Measurements from ENCODE around the gene BEST4.

- TF ChIP-seq CTCF (IDR thresholded peaks at IDR 0.05) (no peak), EP300 (IDR thresholded peaks at IDR 0.05) (no peak)
Measured at GRCh38 chr1:44828841-44829440, 41.0 kb upstream of the BEST4 start.
